Stimulated activated CD4-positive, alpha-beta T cell treated with anti-CD3 and anti-CD28 coated beads, Interleukin-2, amount 100 ng/mL, for 24 hours (primary cell): ENCODE data around the gene HOXC9.
A peak's percentile ranks its signal among the peaks of the same experiment; 100 is the strongest.

Experiments used
- DNase-seq, 2 donors: peaks; one replicate each; pipeline ENCODE4 v3.0.0-alpha.2; 2020

The HOXC9 gene

GRCh38 chr12:54003625-54004024, 3.7 kb downstream of the HOXC9 start:
- no peak for DNase-seq

GRCh38 chr12:54004063-54004840, 4.3 kb downstream of the HOXC9 start:
- DNase-seq = no peak

GRCh38 chr12:54004841-54005530, 5.0 kb downstream of the HOXC9 start:
- no peak for DNase-seq

GRCh38 chr12:54005531-54005852, 5.5 kb downstream of the HOXC9 start:
- DNase-seq = no peak

- peak; percentile 90 for DNase-seq
Measured at GRCh38 chr12:54005853-54006558, 6.0 kb downstream of the HOXC9 start.

GRCh38 chr12:54006559-54007220, 6.7 kb downstream of the HOXC9 start:
- DNase-seq = no peak

- DNase-seq = no peak
Measured at GRCh38 chr12:54007538-54008259, 7.7 kb downstream of the HOXC9 start.

- DNase-seq = no peak
Measured at GRCh38 chr12:54008260-54008552, 8.2 kb downstream of the HOXC9 start.

- DNase-seq = peak; percentile 40 to 51
Measured at GRCh38 chr12:54009171-54010052, 9.5 kb downstream of the HOXC9 start.

GRCh38 chr12:54010053-54010971, 10.4 kb downstream of the HOXC9 start:
- no peak for DNase-seq

- no peak for DNase-seq
Measured at GRCh38 chr12:54010972-54011664, 11.2 kb downstream of the HOXC9 start.

- DNase-seq = no peak
Measured at GRCh38 chr12:54011665-54012532, 11.9 kb downstream of the HOXC9 start.

- no peak for DNase-seq
Measured at GRCh38 chr12:54012631-54013409, 12.9 kb downstream of the HOXC9 start.

- no peak for DNase-seq
Measured at GRCh38 chr12:54014377-54015017, 14.5 kb downstream of the HOXC9 start.

GRCh38 chr12:54015018-54015931, 15.3 kb downstream of the HOXC9 start:
- DNase-seq = no peak

GRCh38 chr12:54016051-54016450, 16.1 kb downstream of the HOXC9 start:
- DNase-seq = no peak
